ENCODE measurements around the gene ETS2. TPM values are rescaled to one million over a fixed set of nuclear protein-coding genes. Genes with fewer than 3 reads are reported as not detected.

Gene ETS2
- total and polyA plus RNA-seq, 2 donors (not counting 1 experiment from before 2014, with no cell fraction given) = 1.9 to 5.6 TPM

GRCh38 chr21:38857152-38857825 is 51.6 kb downstream of the ETS2 start:
- Mint-ChIP-seq H3K27ac (no peak overlapping the region), H3K4me3 (no peak overlapping the region), H3K9me3 (ENCODE audit: insufficient read depth) (no peaks in the 10 kb centered on the region), H3K27me3 (peaks cover 63% of the 10 kb centered on the region), H3K4me1 (peaks cover 18% of the 10 kb centered on the region)
- DNase-seq (no peak), ATAC-seq (ENCODE audit: low read depth) (no peak)
- intact Hi-C loops (cut with micrococcal nuclease) = no loop called here
- Histone ChIP-seq H2AFZ (ENCODE audit: insufficient read depth, low read depth, low read length, poor library complexity, severe bottlenecking) (no peak overlapping the region), H3K27me3 (replicated peaks in 1 of 4; ENCODE audit: control extremely low read depth in 1 of 4, control insufficient read depth in 3 of 4, insufficient read depth in 4 of 4, low read length in 3 of 4) (peaks cover 0 to 41% (median 8%) of the 10 kb centered on the region in 4 experiments), H3K4me3 (ENCODE audit: control extremely low read depth in 1 of 5, extremely low read depth in 1 of 5, insufficient read depth in 1 of 5, low read depth in 2 of 5, low read length in 4 of 5) (no peak overlapping the region), H3K36me3 (replicated peaks in 1 of 2; ENCODE audit: control extremely low read depth in 1 of 2, control insufficient read depth in 1 of 2, extremely low read depth in 1 of 2, insufficient read depth in 2 of 2, low read length in 1 of 2) (no peaks in the 10 kb centered on the region), H3K9ac (ENCODE audit: low read length) (no peak overlapping the region), H4K20me1 (ENCODE audit: control insufficient read depth, insufficient read depth, low read length, poor library complexity, severe bottlenecking) (no peaks in the 10 kb centered on the region), H3K9me3 (ENCODE audit: control extremely low read depth in 1 of 3, control insufficient read depth in 2 of 3, insufficient read depth in 1 of 3, low read length in 2 of 3) (no peaks in the 10 kb centered on the region), H3K4me2 (replicated peaks; ENCODE audit: low read depth, low read length, poor library complexity, severe bottlenecking) (no peak overlapping the region), H3K27ac (ENCODE audit: low read length in 2 of 2) (no peak overlapping the region), H3K79me2 (ENCODE audit: control insufficient read depth, insufficient read depth, low read length) (no peaks in the 10 kb centered on the region), H3K4me1 (ENCODE audit: control insufficient read depth in 2 of 2, insufficient read depth in 2 of 2, low read length in 2 of 2) (peaks cover 14 to 16% of the 10 kb centered on the region in 2 donors)
- 99% methylated on average over 8 of the region's 8 CpGs for WGBS (ENCODE audit: insufficient coverage)
- TF ChIP-seq CTCF (IDR thresholded peaks at IDR 0.05) (no peak), EZH2 (IDR thresholded peaks at IDR 0.05; ENCODE audit: borderline replicate concordance, insufficient read depth, low read depth, low read length, poor library complexity, severe bottlenecking) (no peak)
- ChIA-PET POLR2A (interaction anchor here (0.6 kb wide), 1 partner anchor 109 kb away, joined by 7 read pairs; no protein-coding TSS in a partner anchor), CTCF (no interaction called here)

DNA sequence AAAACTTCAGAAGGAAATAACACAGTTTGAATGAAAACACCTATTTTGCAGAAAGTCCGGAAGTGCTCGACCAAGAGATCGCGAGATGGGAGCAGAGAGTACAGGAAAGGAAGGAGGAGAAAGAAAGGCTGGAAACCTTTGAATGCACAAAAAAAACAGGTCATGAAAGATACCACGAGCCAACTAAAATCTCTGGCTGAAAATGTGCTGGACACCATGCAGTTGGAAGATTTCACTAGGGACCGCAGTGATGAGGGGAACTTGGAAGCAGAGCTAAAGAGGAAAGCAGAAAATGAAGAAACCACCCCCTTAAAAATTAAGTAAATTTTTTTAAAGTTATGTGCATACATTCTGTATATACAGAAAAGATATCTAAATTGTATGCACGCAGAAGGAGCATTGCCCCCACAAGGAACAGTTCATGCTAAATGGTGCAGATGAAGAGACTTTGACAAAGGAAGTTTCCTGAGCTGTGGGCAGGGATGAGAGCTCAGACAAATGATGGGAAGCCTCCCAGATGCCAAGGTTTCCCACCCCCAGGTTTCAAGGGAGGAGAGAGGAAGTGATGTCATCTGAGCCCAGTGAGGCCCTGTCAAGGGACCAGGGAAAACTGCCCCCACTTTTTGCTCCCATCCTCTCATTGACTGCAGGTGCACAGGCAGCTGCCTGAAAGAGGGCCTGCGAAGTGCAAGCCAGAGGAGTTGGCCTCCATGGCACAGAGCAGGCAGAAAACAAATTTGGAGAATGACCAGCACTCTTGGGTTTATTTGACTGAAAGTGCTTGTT is 52.5 kb downstream of the ETS2 start:
- ATAC-seq (ENCODE audit: low read depth) = no peak
- Mint-ChIP-seq H3K9me3 (ENCODE audit: insufficient read depth) (no peaks in the 10 kb centered on the region), H3K27ac (no peak overlapping the region), H3K4me3 (no peak overlapping the region), H3K27me3 (peaks cover 59% of the 10 kb centered on the region), H3K4me1 (peaks cover 26% of the 10 kb centered on the region)
- peaks cover 23 to 25% of the 10 kb centered on the region in 2 donors for H3K4me1 ChIP-seq (ENCODE audit: control insufficient read depth in 2 of 2, insufficient read depth in 2 of 2, low read length in 2 of 2)
- peaks cover 0 to 6% (median 0%) of the 10 kb centered on the region in 3 donors for H3K9me3 ChIP-seq (ENCODE audit: control extremely low read depth in 1 of 3, control insufficient read depth in 2 of 3, insufficient read depth in 1 of 3, low read length in 2 of 3)
- ChIA-PET POLR2A (interaction anchor here (0.6 kb wide), 1 partner anchor 108 kb away, joined by 7 read pairs; no protein-coding TSS in a partner anchor), CTCF (no interaction called here)
- no peak overlapping the region for H3K4me2 ChIP-seq (replicated peaks; ENCODE audit: low read depth, low read length, poor library complexity, severe bottlenecking)
- no peaks in the 10 kb centered on the region for H3K36me3 ChIP-seq (replicated peaks in 1 of 2; ENCODE audit: control extremely low read depth in 1 of 2, control insufficient read depth in 1 of 2, extremely low read depth in 1 of 2, insufficient read depth in 2 of 2, low read length in 1 of 2)
- no peak overlapping the region for H2AFZ ChIP-seq (ENCODE audit: insufficient read depth, low read depth, low read length, poor library complexity, severe bottlenecking)
- TF ChIP-seq CTCF (IDR thresholded peaks at IDR 0.05) = no peak
- no peak for TF ChIP-seq EZH2 (IDR thresholded peaks at IDR 0.05; ENCODE audit: borderline replicate concordance, insufficient read depth, low read depth, low read length, poor library complexity, severe bottlenecking)
- no peak overlapping the region for H3K9ac ChIP-seq (ENCODE audit: low read length)
- DNase-seq = no peak
- intact Hi-C loops (cut with micrococcal nuclease) = no loop called here
- H3K4me3 ChIP-seq (ENCODE audit: control extremely low read depth in 1 of 5, extremely low read depth in 1 of 5, insufficient read depth in 1 of 5, low read depth in 2 of 5, low read length in 4 of 5) = no peak overlapping the region
- H3K27me3 ChIP-seq (replicated peaks in 1 of 4; ENCODE audit: control extremely low read depth in 1 of 4, control insufficient read depth in 3 of 4, insufficient read depth in 4 of 4, low read length in 3 of 4) = peaks cover 0 to 38% (median 9%) of the 10 kb centered on the region in 4 experiments
- H3K27ac ChIP-seq (ENCODE audit: low read length in 2 of 2) = no peak overlapping the region
- no peaks in the 10 kb centered on the region for H4K20me1 ChIP-seq (ENCODE audit: control insufficient read depth, insufficient read depth, low read length, poor library complexity, severe bottlenecking)
- 92% methylated on average over 5 of the region's 8 CpGs for WGBS (ENCODE audit: insufficient coverage)
- H3K79me2 ChIP-seq (ENCODE audit: control insufficient read depth, insufficient read depth, low read length) = no peaks in the 10 kb centered on the region
